K562 (cell line): ENCODE results near the gene GRAMD4.

ENCODE experiments used
- DNMT1 ChIP-seq: fragments of 450-650 bp; IDR thresholded peaks from 2 replicates; pipeline ENCODE4 v1.6.1; 2016; ENCODE audit warnings: antibody characterized with exemption, mild to moderate bottlenecking
- ETV6 ChIP-seq, 3 experiments: fragments of 150-350 bp in 1 of 3; sonication (generic) in 1 of 3; formaldehyde crosslinking in 1 of 3; IDR thresholded peaks; 2 replicates each; pipeline versions ENCODE4 v1.6.1 to v1.8.0; 2014 to 2022; ENCODE audit warnings: borderline replicate concordance in 2 of 3, low read depth in 2 of 3, antibody characterized with exemption in 1 of 3, low read length in 1 of 3, mild to moderate bottlenecking in 1 of 3, missing genetic modification reagents in 1 of 3
- FOXO4 ChIP-seq: fragments of 450-650 bp; formaldehyde crosslinking; IDR thresholded peaks from 2 replicates; pipeline ENCODE4 v1.4.0; 2020; ENCODE audit warnings: mild to moderate bottlenecking, moderate library complexity
- GABPA ChIP-seq: fragments of 200-800 bp; sonication (Bioruptor generic); conservative IDR thresholded peaks from 2 replicates; pipeline ENCODE4 v1.6.1; 2016; ENCODE audit warnings: low read depth, missing genetic modification characterization, missing compliant biosample characterization
- MCM3 ChIP-seq: fragments of 450-650 bp; IDR thresholded peaks from 2 replicates; pipeline ENCODE4 v1.6.1; 2016
- PBX2 ChIP-seq, 2 experiments: IDR thresholded peaks in 1 of 2; conservative IDR thresholded peaks in 1 of 2; 2 replicates each; pipeline ENCODE4 v1.6.1; 2016; ENCODE audit warnings: low read depth in 2 of 2, mild to moderate bottlenecking in 1 of 2, missing compliant biosample characterization in 1 of 2, missing genetic modification characterization in 1 of 2, moderate library complexity in 1 of 2
- TAF1 ChIP-seq: IDR thresholded peaks from 2 replicates; pipeline ENCODE4 v1.6.1; 2011; ENCODE audit warnings: mild to moderate bottlenecking, low read length, moderate library complexity; ENCODE audit not compliant: insufficient read depth, control insufficient read depth, severe bottlenecking; ENCODE audit errors: extremely low read depth
- ZBED1 ChIP-seq: IDR thresholded peaks from 2 replicates; pipeline ENCODE4 v1.6.1; 2014
- ZC3H11A ChIP-seq: IDR thresholded peaks from 2 replicates; pipeline ENCODE4 v1.6.1; 2012; ENCODE audit warnings: low read depth, low read length, improper control_type of control experiment
- ZNF586 ChIP-seq: fragments of 450-650 bp; formaldehyde crosslinking; conservative IDR thresholded peaks from 2 replicates; pipeline ENCODE4 v1.4.0; 2020; ENCODE audit warnings: mild to moderate bottlenecking, moderate library complexity
- TF ChIP-seq, protein P1 (sequence below): fragments of 150-350 bp; conservative IDR thresholded peaks from 2 replicates; pipeline ENCODE4 v1.6.1; 2014; ENCODE audit warnings: low read length
- TF ChIP-seq, protein P2 (sequence below), 3 experiments: IDR thresholded peaks in 2 of 3; conservative IDR thresholded peaks in 1 of 3; 2 replicates each; pipeline ENCODE4 v1.5.1; 2011 to 2012; ENCODE audit warnings: low read length in 3 of 3, mild to moderate bottlenecking in 3 of 3, control low read depth in 2 of 3, improper control_type of control experiment in 1 of 3, inconsistent platforms in 1 of 3, low read depth in 1 of 3, mixed read lengths in 1 of 3, moderate library complexity in 1 of 3; ENCODE audit not compliant: insufficient read depth in 2 of 3

- TF ChIP-seq ETV6 (IDR thresholded peaks at IDR 0.05; ENCODE audit: borderline replicate concordance in 1 of 2, low read depth in 2 of 2, low read length in 1 of 2) (no peak), ETV6 (CRISPR knock-in tag; IDR thresholded peaks at IDR 0.05; ENCODE audit: borderline replicate concordance) (no peak), PBX2 (CRISPR knock-in tag; IDR thresholded peaks at IDR 0.05; ENCODE audit: low read depth) (no peak), PBX2 (tag; conservative IDR thresholded peaks at IDR 0.05; ENCODE audit: low read depth) (no peak), ZC3H11A (no peak), GABPA (tag) (no peak), ZNF586 (CRISPR knock-in tag) (no peak), MCM3 (no peak), TAF1 (no peak), DNMT1 (no peak), ZBED1 (no peak), FOXO4 (CRISPR knock-in tag) (no peak)
- TF ChIP-seq, protein P1, sequence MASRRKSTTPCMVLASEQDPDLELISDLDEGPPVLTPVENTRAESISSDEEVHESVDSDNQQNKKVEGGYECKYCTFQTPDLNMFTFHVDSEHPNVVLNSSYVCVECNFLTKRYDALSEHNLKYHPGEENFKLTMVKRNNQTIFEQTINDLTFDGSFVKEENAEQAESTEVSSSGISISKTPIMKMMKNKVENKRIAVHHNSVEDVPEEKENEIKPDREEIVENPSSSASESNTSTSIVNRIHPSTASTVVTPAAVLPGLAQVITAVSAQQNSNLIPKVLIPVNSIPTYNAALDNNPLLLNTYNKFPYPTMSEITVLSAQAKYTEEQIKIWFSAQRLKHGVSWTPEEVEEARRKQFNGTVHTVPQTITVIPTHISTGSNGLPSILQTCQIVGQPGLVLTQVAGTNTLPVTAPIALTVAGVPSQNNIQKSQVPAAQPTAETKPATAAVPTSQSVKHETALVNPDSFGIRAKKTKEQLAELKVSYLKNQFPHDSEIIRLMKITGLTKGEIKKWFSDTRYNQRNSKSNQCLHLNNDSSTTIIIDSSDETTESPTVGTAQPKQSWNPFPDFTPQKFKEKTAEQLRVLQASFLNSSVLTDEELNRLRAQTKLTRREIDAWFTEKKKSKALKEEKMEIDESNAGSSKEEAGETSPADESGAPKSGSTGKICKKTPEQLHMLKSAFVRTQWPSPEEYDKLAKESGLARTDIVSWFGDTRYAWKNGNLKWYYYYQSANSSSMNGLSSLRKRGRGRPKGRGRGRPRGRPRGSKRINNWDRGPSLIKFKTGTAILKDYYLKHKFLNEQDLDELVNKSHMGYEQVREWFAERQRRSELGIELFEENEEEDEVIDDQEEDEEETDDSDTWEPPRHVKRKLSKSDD: no peak
- TF ChIP-seq, protein P2, sequence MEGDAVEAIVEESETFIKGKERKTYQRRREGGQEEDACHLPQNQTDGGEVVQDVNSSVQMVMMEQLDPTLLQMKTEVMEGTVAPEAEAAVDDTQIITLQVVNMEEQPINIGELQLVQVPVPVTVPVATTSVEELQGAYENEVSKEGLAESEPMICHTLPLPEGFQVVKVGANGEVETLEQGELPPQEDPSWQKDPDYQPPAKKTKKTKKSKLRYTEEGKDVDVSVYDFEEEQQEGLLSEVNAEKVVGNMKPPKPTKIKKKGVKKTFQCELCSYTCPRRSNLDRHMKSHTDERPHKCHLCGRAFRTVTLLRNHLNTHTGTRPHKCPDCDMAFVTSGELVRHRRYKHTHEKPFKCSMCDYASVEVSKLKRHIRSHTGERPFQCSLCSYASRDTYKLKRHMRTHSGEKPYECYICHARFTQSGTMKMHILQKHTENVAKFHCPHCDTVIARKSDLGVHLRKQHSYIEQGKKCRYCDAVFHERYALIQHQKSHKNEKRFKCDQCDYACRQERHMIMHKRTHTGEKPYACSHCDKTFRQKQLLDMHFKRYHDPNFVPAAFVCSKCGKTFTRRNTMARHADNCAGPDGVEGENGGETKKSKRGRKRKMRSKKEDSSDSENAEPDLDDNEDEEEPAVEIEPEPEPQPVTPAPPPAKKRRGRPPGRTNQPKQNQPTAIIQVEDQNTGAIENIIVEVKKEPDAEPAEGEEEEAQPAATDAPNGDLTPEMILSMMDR (IDR thresholded peaks at IDR 0.05 in 2 of 3, conservative IDR thresholded peaks at IDR 0.05 in 1 of 3; ENCODE audit: insufficient read depth in 2 of 3, low read depth in 1 of 3, low read length in 3 of 3): no peak
Observed at GRCh38 chr22:46726066-46726985, 106.1 kb downstream of the GRAMD4 start.
